Fibroblast of the aortic adventitia (primary cell): Measurements from ENCODE around the gene SIGLEC1. TPM values are rescaled to one million over a fixed set of nuclear protein-coding genes. Genes with fewer than 3 reads are reported as not detected.

ENCODE experiments used
- DNase-seq: peaks from one replicate; pipeline ENCODE4 v3.0.0-alpha.2; 2010; ENCODE audit warnings: low read depth
- H3K4me3 ChIP-seq: 2 replicates; pipeline ENCODE4 v1.5.1; 2011; ENCODE audit warnings: low read depth, mild to moderate bottlenecking, control low read depth, low read length, moderate library complexity
- total RNA-seq: library from RNA; depleted of rRNA; stranded (reverse); fragments of >200 nt; gene quantifications from 2 replicates; pipeline ENCODE4 v1.2.3, GENCODE V29; 2012; ENCODE audit warnings: low replicate concordance
- TF ChIP-seq, protein P1 (sequence below): IDR thresholded peaks from 2 replicates; pipeline ENCODE4 v1.5.1; 2011; ENCODE audit warnings: mild to moderate bottlenecking, low read length, control low read depth, inconsistent platforms; ENCODE audit not compliant: insufficient read depth

The SIGLEC1 gene
- total RNA-seq, 1 donor, result not detected

- peak; percentile 56 for DNase-seq
- TF ChIP-seq, protein P1, sequence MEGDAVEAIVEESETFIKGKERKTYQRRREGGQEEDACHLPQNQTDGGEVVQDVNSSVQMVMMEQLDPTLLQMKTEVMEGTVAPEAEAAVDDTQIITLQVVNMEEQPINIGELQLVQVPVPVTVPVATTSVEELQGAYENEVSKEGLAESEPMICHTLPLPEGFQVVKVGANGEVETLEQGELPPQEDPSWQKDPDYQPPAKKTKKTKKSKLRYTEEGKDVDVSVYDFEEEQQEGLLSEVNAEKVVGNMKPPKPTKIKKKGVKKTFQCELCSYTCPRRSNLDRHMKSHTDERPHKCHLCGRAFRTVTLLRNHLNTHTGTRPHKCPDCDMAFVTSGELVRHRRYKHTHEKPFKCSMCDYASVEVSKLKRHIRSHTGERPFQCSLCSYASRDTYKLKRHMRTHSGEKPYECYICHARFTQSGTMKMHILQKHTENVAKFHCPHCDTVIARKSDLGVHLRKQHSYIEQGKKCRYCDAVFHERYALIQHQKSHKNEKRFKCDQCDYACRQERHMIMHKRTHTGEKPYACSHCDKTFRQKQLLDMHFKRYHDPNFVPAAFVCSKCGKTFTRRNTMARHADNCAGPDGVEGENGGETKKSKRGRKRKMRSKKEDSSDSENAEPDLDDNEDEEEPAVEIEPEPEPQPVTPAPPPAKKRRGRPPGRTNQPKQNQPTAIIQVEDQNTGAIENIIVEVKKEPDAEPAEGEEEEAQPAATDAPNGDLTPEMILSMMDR, result peak; percentile 87
- no peak overlapping the region for H3K4me3 ChIP-seq
Measured at GRCh38 chr20:3710703-3711483, 1.5 kb downstream of the SIGLEC1 start.

DNA sequence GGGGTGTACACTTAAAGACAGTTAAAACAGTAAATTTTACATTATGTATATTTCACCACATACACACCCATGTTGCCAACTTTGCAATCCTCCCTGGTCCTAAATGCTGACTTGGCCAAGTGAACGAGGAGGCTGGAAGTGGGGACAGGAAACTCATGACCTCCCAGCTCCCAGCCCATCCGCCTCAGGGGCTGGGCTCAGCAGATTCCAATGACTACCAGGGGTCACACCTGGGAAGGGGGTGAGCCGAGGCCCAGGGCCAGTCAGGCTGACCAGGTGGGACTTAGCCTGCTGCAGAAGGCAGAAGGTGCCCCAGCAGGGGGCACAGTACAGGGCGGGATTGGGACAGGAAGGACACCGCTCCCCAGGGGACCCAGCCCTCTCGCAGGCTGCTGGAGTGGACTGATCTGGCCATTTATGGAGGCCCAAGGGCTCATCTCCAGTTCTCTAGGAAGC lies 2.4 kb downstream of the SIGLEC1 start:
- TF ChIP-seq, protein P1, result no peak
- DNase-seq, result no peak
- H3K4me3 ChIP-seq, result no peak overlapping the region

- TF ChIP-seq, protein P1, result no peak
- no peak for DNase-seq
- H3K4me3 ChIP-seq, result no peak overlapping the region
Measured at GRCh38 chr20:3707508-3707899, 4.9 kb downstream of the SIGLEC1 start.

DNA sequence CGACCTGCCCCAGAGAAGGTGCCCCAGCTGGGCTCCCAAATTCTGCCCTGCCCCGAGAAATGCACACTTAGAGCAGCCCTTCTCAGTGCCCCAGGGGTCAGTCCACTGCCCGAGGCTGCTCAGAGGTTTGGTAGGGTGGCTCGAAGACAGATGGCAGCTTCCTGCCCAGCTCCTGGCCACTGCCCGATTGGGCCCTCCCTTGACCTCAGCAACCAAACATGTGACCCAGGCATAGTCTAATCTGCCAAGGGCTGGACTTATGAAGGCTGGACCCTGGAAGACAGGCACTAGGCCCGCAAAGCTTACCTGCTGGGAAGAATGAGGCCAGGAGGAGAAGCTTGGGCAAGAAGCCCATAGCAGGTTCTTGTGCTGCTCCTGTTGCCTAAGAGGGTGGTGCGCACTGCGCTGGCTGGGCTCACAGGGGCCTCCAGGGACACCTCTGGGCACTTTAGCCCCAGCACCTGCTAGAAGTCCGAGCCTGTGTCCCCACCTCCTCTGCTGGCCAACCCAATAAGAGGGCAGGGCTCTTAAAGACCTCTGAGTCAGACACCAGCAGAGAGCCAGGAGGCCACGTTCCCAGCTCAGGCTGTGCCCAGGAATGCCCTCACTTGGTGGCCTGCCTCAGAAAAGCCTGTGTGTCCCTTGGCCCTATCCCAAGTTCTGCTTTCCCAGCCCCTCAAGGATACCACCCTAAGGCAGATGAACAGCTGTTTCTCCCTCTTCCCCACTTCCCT lies 5.5 kb downstream of the SIGLEC1 start:
- no peak overlapping the region for H3K4me3 ChIP-seq
- TF ChIP-seq, protein P1, result no peak
- DNase-seq, result peak; percentile 51

- DNase-seq, result no peak
- no peak overlapping the region for H3K4me3 ChIP-seq
- TF ChIP-seq, protein P1, result no peak
Measured at GRCh38 chr20:3705970-3706739, 6.2 kb downstream of the SIGLEC1 start.

DNA sequence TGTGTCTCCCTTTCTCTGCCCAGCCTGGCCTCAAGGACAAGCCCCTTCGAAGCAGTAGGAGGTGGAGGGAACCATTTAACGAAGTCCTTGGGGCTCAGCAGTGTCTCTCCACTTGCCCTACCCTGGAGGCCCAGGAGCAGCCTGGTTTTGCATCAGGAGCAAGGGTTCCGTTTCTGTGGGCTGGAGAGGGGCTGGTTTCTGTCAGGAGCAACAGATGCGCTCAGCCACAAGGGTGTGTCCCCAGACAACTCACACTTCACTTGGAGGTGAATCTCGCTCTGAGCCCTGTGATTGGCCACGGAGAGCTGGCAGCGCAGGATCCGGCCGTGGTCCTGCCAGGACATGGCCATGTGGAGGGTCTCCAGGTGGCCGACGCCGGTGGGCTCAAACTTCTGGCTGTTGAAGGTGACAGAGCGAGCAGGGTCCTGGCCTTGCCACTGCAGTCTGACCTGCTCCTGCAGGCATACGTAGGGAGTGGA lies 6.9 kb downstream of the SIGLEC1 start:
- TF ChIP-seq, protein P1, result no peak
- no peak for DNase-seq
- no peak overlapping the region for H3K4me3 ChIP-seq
